HepG2 (cell line): ENCODE measurements around the gene SIRT7. TPM values are rescaled to one million over a fixed set of nuclear protein-coding genes. Genes with fewer than 3 reads are reported as not detected.

Source experiments
- AGO1 ChIP-seq: fragments of 200-400 bp; formaldehyde crosslinking; IDR thresholded peaks from 2 replicates; pipeline ENCODE4 v1.6.1; 2017; ENCODE audit warnings: mild to moderate bottlenecking, low read depth, low read length, moderate library complexity; ENCODE audit not compliant: poor library complexity, severe bottlenecking
- CBX5 ChIP-seq: sonication (generic); formaldehyde crosslinking; IDR thresholded peaks from 2 replicates; pipeline ENCODE4 v1.4.0; 2020; ENCODE audit warnings: missing genetic modification reagents, borderline replicate concordance
- CCDC6 ChIP-seq: sonication (generic); formaldehyde crosslinking; IDR thresholded peaks from 2 replicates; pipeline ENCODE4 v1.8.1; 2022; ENCODE audit warnings: mild to moderate bottlenecking, missing genetic modification reagents, moderate library complexity
- CREBL2 ChIP-seq: sonication (generic); formaldehyde crosslinking; IDR thresholded peaks from 2 replicates; pipeline ENCODE4 v1.8.1; 2023; ENCODE audit warnings: missing genetic modification reagents, mild to moderate bottlenecking, borderline replicate concordance
- FOXA3 ChIP-seq: IDR thresholded peaks from 2 replicates; pipeline ENCODE4 v1.6.1; 2016; ENCODE audit warnings: missing genetic modification reagents, missing compliant biosample characterization
- FOXO4 ChIP-seq: sonication (generic); formaldehyde crosslinking; conservative IDR thresholded peaks from 2 replicates; pipeline ENCODE4 v1.8.1; 2023; ENCODE audit warnings: missing genetic modification reagents
- GATAD1 ChIP-seq: IDR thresholded peaks from 2 replicates; pipeline ENCODE4 v1.6.1; 2016; ENCODE audit warnings: missing genetic modification reagents, missing compliant biosample characterization
- HOXA5 ChIP-seq: sonication (generic); formaldehyde crosslinking; IDR thresholded peaks from 2 replicates; pipeline ENCODE4 v1.4.0; 2020; ENCODE audit warnings: missing genetic modification reagents
- HOXA7 ChIP-seq: sonication (generic); formaldehyde crosslinking; IDR thresholded peaks from 2 replicates; pipeline ENCODE4 v1.8.1; 2022; ENCODE audit warnings: mild to moderate bottlenecking, missing genetic modification reagents, moderate library complexity
- KDM3A ChIP-seq: IDR thresholded peaks from 2 replicates; pipeline ENCODE4 v1.6.1; 2018; ENCODE audit warnings: low read depth, missing compliant biosample characterization
- MYC ChIP-seq: sonication (generic); formaldehyde crosslinking; IDR thresholded peaks from 2 replicates; pipeline ENCODE4 v1.9.0; 2021; ENCODE audit warnings: missing genetic modification reagents, borderline replicate concordance
- PATZ1 ChIP-seq: sonication (generic); formaldehyde crosslinking; IDR thresholded peaks from 2 replicates; pipeline ENCODE4 v1.4.0; 2020; ENCODE audit warnings: missing genetic modification reagents
- PRDM4 ChIP-seq: sonication (generic); formaldehyde crosslinking; IDR thresholded peaks from 2 replicates; pipeline ENCODE4 v1.9.0; 2021; ENCODE audit warnings: missing genetic modification reagents, borderline replicate concordance
- ZNF225 ChIP-seq: sonication (generic); formaldehyde crosslinking; IDR thresholded peaks from 2 replicates; pipeline ENCODE4 v1.4.0; 2020; ENCODE audit warnings: mild to moderate bottlenecking, missing genetic modification reagents
- ZNF350 ChIP-seq: sonication (generic); formaldehyde crosslinking; IDR thresholded peaks from 2 replicates; pipeline ENCODE4 v1.4.0; 2020; ENCODE audit warnings: mild to moderate bottlenecking, low read depth, missing genetic modification reagents, borderline replicate concordance
- ZNF44 ChIP-seq: sonication (generic); formaldehyde crosslinking; IDR thresholded peaks from 2 replicates; pipeline ENCODE4 v1.5.1; 2020; ENCODE audit warnings: mild to moderate bottlenecking, missing genetic modification reagents
- ZNF607 ChIP-seq: sonication (generic); formaldehyde crosslinking; IDR thresholded peaks from 2 replicates; pipeline ENCODE4 v1.5.1; 2020; ENCODE audit warnings: missing genetic modification reagents, mild to moderate bottlenecking, borderline replicate concordance
- ZNF782 ChIP-seq: sonication (generic); formaldehyde crosslinking; IDR thresholded peaks from 2 replicates; pipeline ENCODE4 v1.4.0; 2020; ENCODE audit warnings: missing genetic modification reagents, mild to moderate bottlenecking, borderline replicate concordance
- ZNF792 ChIP-seq: IDR thresholded peaks from 2 replicates; pipeline ENCODE4 v1.6.1; 2016
- ZNF839 ChIP-seq: sonication (generic); formaldehyde crosslinking; IDR thresholded peaks from 2 replicates; pipeline ENCODE4 v1.4.0; 2020; ENCODE audit warnings: missing genetic modification reagents, mild to moderate bottlenecking, borderline replicate concordance
- ZSCAN20 ChIP-seq: sonication (generic); formaldehyde crosslinking; IDR thresholded peaks from 2 replicates; pipeline ENCODE4 v1.4.0; 2020; ENCODE audit warnings: missing genetic modification reagents, mild to moderate bottlenecking, borderline replicate concordance
- ZSCAN29 ChIP-seq: sonication (generic); formaldehyde crosslinking; conservative IDR thresholded peaks from 2 replicates; pipeline ENCODE4 v1.4.0; 2020; ENCODE audit warnings: mild to moderate bottlenecking, missing genetic modification reagents
- polyA plus RNA-seq, 8 experiments: library from polyadenylated mRNA; depleted of rRNA in 3 of 8; stranded (reverse) in 7 of 8; unstranded in 1 of 8; fragments of >200 nt; fragmentation: Illumina TruSeq in 4 of 8; extraction: Trizol in 4 of 8; gene quantifications; 2 replicates each; pipeline versions ENCODE4 v1.2.1 to v1.2.3, GENCODE V29; 2011 to 2016; ENCODE audit warnings: low read depth in 4 of 8, missing spikeins in 1 of 8, mixed read lengths in 1 of 8; ENCODE audit not compliant: insufficient read depth in 1 of 8
- total RNA-seq, 5 experiments: library from RNA; depleted of rRNA; stranded (reverse); fragments of >200 nt; fragmentation: Illumina TruSeq; extraction: Trizol; gene quantifications; 2 replicates each; pipeline ENCODE4 v1.2.3, GENCODE V29; 2016; ENCODE audit warnings: low read depth in 1 of 5

SIRT7 gene
- total and polyA plus RNA-seq, 2 of the 13 experiments (the other 11 are each of a cell fraction or from before 2014, with no cell fraction given), result 8.3 to 24.8 TPM

DNA sequence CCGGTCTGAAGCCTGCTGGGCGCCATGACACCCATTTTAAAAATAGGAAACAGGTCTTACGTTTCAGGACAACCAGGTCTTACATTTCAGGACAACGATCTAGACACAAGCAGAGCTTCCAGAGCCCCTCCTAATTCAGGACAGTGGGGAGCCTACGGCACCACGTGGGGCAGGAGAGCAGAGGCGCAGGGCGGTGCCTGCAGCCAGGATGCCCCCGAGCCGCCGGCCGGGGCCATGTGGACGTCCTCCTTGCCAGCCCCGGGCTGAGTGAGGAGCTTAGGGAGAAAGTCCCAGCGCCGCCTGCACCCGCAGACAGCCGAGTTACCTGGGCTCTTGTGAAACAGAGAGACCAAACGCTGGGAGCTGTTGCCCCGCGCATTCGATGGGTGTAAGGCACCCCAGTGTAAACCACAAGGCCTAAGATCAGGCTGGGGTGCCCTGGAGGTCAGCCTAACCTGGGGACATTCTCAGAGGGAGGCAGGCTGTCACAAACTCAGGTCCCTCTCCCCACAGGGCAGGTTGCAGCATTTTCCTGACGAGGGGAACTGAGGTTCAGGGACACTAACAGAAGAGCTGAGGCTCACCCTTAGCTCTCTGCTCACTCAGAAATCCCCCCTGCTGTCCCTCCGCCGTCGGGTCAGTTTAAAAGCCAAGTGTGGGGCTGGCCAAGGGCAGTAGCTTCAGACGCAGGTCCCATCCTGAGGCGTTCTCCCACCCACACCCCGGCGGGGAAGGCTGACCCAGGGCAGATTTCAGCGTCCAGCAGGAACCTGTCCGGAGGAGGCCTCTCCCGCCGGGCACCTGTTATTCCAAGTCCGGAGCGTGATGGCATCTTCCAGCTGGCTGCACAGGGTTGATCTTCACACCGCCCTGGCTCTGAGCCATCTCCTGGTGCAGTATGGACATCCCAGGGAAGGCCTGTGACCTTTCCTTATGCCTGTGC is 44.8 kb upstream of the SIRT7 start (continued):
- TF ChIP-seq ZNF44 (CRISPR knock-in tag) (no peak), ZNF792 (no peak), FOXO4 (CRISPR knock-in tag) (no peak), PRDM4 (CRISPR knock-in tag) (no peak), ZNF839 (0 out of 2 replicates have a peak, but pooled peaks have one; percentile 32), GATAD1 (CRISPR knock-in tag) (no peak), ZSCAN29 (CRISPR knock-in tag) (0 out of 2 replicates have a peak, but pooled peaks have one; percentile 26), CBX5 (CRISPR knock-in tag) (peak; percentile 8; the same call in 1 of the 2 replicates), ZSCAN20 (0 out of 2 replicates have a peak, but pooled peaks have one; percentile 35), PATZ1 (CRISPR knock-in tag) (peak; percentile 39; the same call in 1 of the 2 replicates), CCDC6 (CRISPR knock-in tag) (peak; percentile 41; the same call in 1 of the 2 replicates), CREBL2 (CRISPR knock-in tag) (no peak), HOXA5 (CRISPR knock-in tag) (no peak), MYC (CRISPR knock-in tag) (peak; percentile 74; the same call in 1 of the 2 replicates), ZNF607 (CRISPR knock-in tag) (no peak), ZNF782 (CRISPR knock-in tag) (peak; percentile 77; the same call in 1 of the 2 replicates), KDM3A (no peak), AGO1 (peak; percentile 60), ZNF225 (0 out of 2 replicates have a peak, but pooled peaks have one; percentile 36), FOXA3 (CRISPR knock-in tag) (peak; percentile 4), ZNF350 (CRISPR knock-in tag) (no peak), HOXA7 (CRISPR knock-in tag) (no peak)
